SJSA1 (cell line): ENCODE data around the gene SPSB1. TPM values are rescaled to one million over a fixed set of nuclear protein-coding genes. Genes with fewer than 3 reads are reported as not detected.

ENCODE experiments used
- DNase-seq, 2 experiments: peaks; one replicate each; pipeline ENCODE4 v3.0.0-alpha.2; 2015 to 2020; ENCODE audit warnings: low spot score in 2 of 2, low read depth in 1 of 2
- H3K27ac ChIP-seq: fragments of 250-450 bp; sonication (Bioruptor Pico); 2 replicates; pipeline ENCODE4 v1.5.1; 2020; ENCODE audit warnings: mild to moderate bottlenecking, moderate library complexity
- H3K27me3 ChIP-seq: fragments of 250-450 bp; sonication (Bioruptor Pico); replicated peaks from 2 replicates; pipeline ENCODE4 v1.5.1; 2020; ENCODE audit warnings: mild to moderate bottlenecking, moderate library complexity
- H3K36me3 ChIP-seq: fragments of 250-450 bp; sonication (Bioruptor Pico); 2 replicates; pipeline ENCODE4 v1.5.1; 2020; ENCODE audit warnings: mild to moderate bottlenecking
- H3K4me1 ChIP-seq: fragments of 250-450 bp; sonication (Bioruptor Pico); replicated peaks from 2 replicates; pipeline ENCODE4 v1.6.1; 2021; ENCODE audit warnings: mild to moderate bottlenecking
- H3K4me3 ChIP-seq: fragments of 250-450 bp; sonication (Bioruptor Pico); 2 replicates; pipeline ENCODE4 v1.5.1; 2020; ENCODE audit warnings: mild to moderate bottlenecking
- H3K9me3 ChIP-seq: fragments of 250-450 bp; sonication (Bioruptor Pico); replicated peaks from 2 replicates; pipeline ENCODE4 v1.5.1; 2020; ENCODE audit warnings: mild to moderate bottlenecking
- total RNA-seq: library from RNA; depleted of rRNA; stranded (reverse); fragments of >200 nt; shearing (Covaris generic); gene quantifications from 2 replicates; pipeline ENCODE4 v1.2.3, GENCODE V29; 2014

SPSB1 gene
- total RNA-seq, 1 experiment from 2014 or later = 24.4 TPM

GRCh38 chr1:9317591-9318417 lies 25.1 kb downstream of the SPSB1 start:
- H3K27me3 ChIP-seq = no peaks in the 10 kb centered on the region
- DNase-seq = peak; percentile 82 to 84

GRCh38 chr1:9319208-9319788 lies 26.6 kb downstream of the SPSB1 start:
- Histone ChIP-seq H3K4me3 (no peak overlapping the region), H3K36me3 (peaks cover 44% of the 10 kb centered on the region), H3K4me1 (peaks cover 80% of the 10 kb centered on the region), H3K27me3 (no peaks in the 10 kb centered on the region), H3K9me3 (no peaks in the 10 kb centered on the region), H3K27ac (no peak overlapping the region)
- DNase-seq = no peak

More at GRCh38 chr1:9317591-9318417, 25.1 kb downstream of the SPSB1 start:
- Histone ChIP-seq H3K9me3 (no peaks in the 10 kb centered on the region), H3K4me1 (peaks cover 82% of the 10 kb centered on the region), H3K4me3 (no peak overlapping the region), H3K27ac (peak overlapping the region; percentile 83), H3K36me3 (peaks cover 37% of the 10 kb centered on the region)

GRCh38 chr1:9319789-9320519 lies 27.3 kb downstream of the SPSB1 start:
- Histone ChIP-seq H3K4me3 (no peak overlapping the region), H3K27ac (no peak overlapping the region), H3K36me3 (peaks cover 46% of the 10 kb centered on the region), H3K27me3 (no peaks in the 10 kb centered on the region), H3K9me3 (no peaks in the 10 kb centered on the region), H3K4me1 (peaks cover 73% of the 10 kb centered on the region)
- DNase-seq = no peak

- H3K4me3 ChIP-seq = peak overlapping the region; percentile 10; the same call in 1 of the 2 replicates
- peak overlapping the region; percentile 73 for H3K27ac ChIP-seq
- peaks cover 42% of the 10 kb centered on the region for H3K36me3 ChIP-seq
- peaks cover 71% of the 10 kb centered on the region for H3K4me1 ChIP-seq
- DNase-seq = peak; percentile 70 to 88
- no peaks in the 10 kb centered on the region for H3K9me3 ChIP-seq
- H3K27me3 ChIP-seq = no peaks in the 10 kb centered on the region
These were observed 28.1 kb downstream of the SPSB1 start for GRCh38 chr1:9320520-9321479.

GRCh38 chr1:9321480-9321849 lies 28.8 kb downstream of the SPSB1 start:
- Histone ChIP-seq H3K4me1 (peaks cover 71% of the 10 kb centered on the region), H3K4me3 (peak overlapping the region; percentile 10; the same call in 1 of the 2 replicates), H3K9me3 (no peaks in the 10 kb centered on the region), H3K27me3 (no peaks in the 10 kb centered on the region), H3K27ac (peak overlapping the region; percentile 73), H3K36me3 (peaks cover 39% of the 10 kb centered on the region)
- DNase-seq = peak; percentile 76 to 89

- Histone ChIP-seq H3K4me3 (no peak overlapping the region), H3K27me3 (no peaks in the 10 kb centered on the region), H3K27ac (peak overlapping the region; percentile 73; the same call in 1 of the 2 replicates), H3K4me1 (peaks cover 70% of the 10 kb centered on the region), H3K9me3 (no peaks in the 10 kb centered on the region), H3K36me3 (peaks cover 40% of the 10 kb centered on the region)
- no peak for DNase-seq
These were observed 29.4 kb downstream of the SPSB1 start for GRCh38 chr1:9321986-9322660.

- H3K27me3 ChIP-seq = no peaks in the 10 kb centered on the region
- H3K4me1 ChIP-seq = peaks cover 64% of the 10 kb centered on the region
- H3K27ac ChIP-seq = no peak overlapping the region
- DNase-seq = no peak
- peaks cover 40% of the 10 kb centered on the region for H3K36me3 ChIP-seq
- no peaks in the 10 kb centered on the region for H3K9me3 ChIP-seq
- no peak overlapping the region for H3K4me3 ChIP-seq
These were observed 30.1 kb downstream of the SPSB1 start for GRCh38 chr1:9322661-9323244.

- DNase-seq = no peak
- H3K4me1 ChIP-seq = peaks cover 49% of the 10 kb centered on the region
- H3K36me3 ChIP-seq = peaks cover 27% of the 10 kb centered on the region
- no peaks in the 10 kb centered on the region for H3K27me3 ChIP-seq
- no peak overlapping the region for H3K27ac ChIP-seq
- no peaks in the 10 kb centered on the region for H3K9me3 ChIP-seq
- H3K4me3 ChIP-seq = no peak overlapping the region
These were observed 31.8 kb downstream of the SPSB1 start for GRCh38 chr1:9324246-9325096.

- no peak overlapping the region for H3K4me3 ChIP-seq
- no peak for DNase-seq
These were observed 33.9 kb downstream of the SPSB1 start for GRCh38 chr1:9326596-9326995.

GRCh38 chr1:9328201-9328600 lies 35.5 kb downstream of the SPSB1 start:
- Histone ChIP-seq H3K4me3 (no peak overlapping the region), H3K4me1 (peaks cover 43% of the 10 kb centered on the region), H3K27me3 (no peaks in the 10 kb centered on the region), H3K36me3 (peaks cover 14% of the 10 kb centered on the region; the same call in 1 of the 2 replicates), H3K9me3 (no peaks in the 10 kb centered on the region), H3K27ac (no peak overlapping the region)
- no peak for DNase-seq

More at GRCh38 chr1:9326596-9326995, 33.9 kb downstream of the SPSB1 start:
- Histone ChIP-seq H3K36me3 (peaks cover 26% of the 10 kb centered on the region; the same call in 1 of the 2 replicates), H3K4me1 (peaks cover 37% of the 10 kb centered on the region), H3K27ac (no peak overlapping the region; the same call in 1 of the 2 replicates), H3K27me3 (no peaks in the 10 kb centered on the region), H3K9me3 (no peaks in the 10 kb centered on the region)

- H3K27me3 ChIP-seq = no peaks in the 10 kb centered on the region
- no peaks in the 10 kb centered on the region for H3K9me3 ChIP-seq
- peaks cover 46% of the 10 kb centered on the region for H3K4me1 ChIP-seq
- H3K36me3 ChIP-seq = peaks cover 13% of the 10 kb centered on the region; the same call in 1 of the 2 replicates
- H3K4me3 ChIP-seq = no peak overlapping the region
- no peak for DNase-seq
- H3K27ac ChIP-seq = no peak overlapping the region
These were observed 36.0 kb downstream of the SPSB1 start for GRCh38 chr1:9328715-9329114.
